ENCODE data around the gene HORMAD2. TPM values are rescaled to one million over a fixed set of nuclear protein-coding genes. Genes with fewer than 3 reads are reported as not detected.

The HORMAD2 gene
- total and polyA plus RNA-seq, 2 donors (not counting 3 experiments of a cell fraction or from before 2014, with no cell fraction given), result not detected

DNA sequence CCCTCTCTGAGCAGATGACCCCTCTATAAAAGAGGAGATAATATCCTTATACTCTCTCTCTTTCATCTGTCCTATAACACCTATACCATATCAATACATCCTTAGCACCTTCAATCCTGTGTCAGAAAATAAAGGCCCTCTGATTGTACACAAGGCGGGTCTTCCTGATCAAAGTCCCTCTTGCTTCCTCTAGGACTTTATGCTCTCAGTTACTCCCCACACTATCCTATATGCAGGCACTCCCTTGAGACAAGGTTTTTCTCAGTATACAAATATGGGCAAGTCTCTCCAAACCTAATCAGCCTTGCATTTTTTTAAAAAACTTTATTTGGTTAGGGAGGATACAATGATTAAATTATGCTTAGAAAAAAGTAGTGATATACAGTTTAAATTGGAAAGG lies 17.3 kb upstream of the HORMAD2 start:
- Histone ChIP-seq H3K27me3 (ENCODE audit: control insufficient read depth in 2 of 2, insufficient read depth in 2 of 2, low read length in 2 of 2) (peaks cover 0 to 11% of the 10 kb centered on the region in 2 experiments), H4K20me1 (replicated peaks; ENCODE audit: control insufficient read depth, extremely low read depth, insufficient read depth, low read length) (no peaks in the 10 kb centered on the region), H3K4me2 (ENCODE audit: insufficient read depth, low read length) (no peak overlapping the region), H3K4me3 (replicated peaks in 1 of 3; ENCODE audit: insufficient read depth in 1 of 3, low read depth in 1 of 3, low read length in 3 of 3) (no peak overlapping the region), H3K9ac (replicated peaks; ENCODE audit: extremely low read depth, insufficient read depth, low read length) (no peak overlapping the region), H3K36me3 (ENCODE audit: control insufficient read depth in 2 of 2, extremely low read depth in 1 of 2, insufficient read depth in 2 of 2, low read length in 2 of 2) (no peaks in the 10 kb centered on the region), H3K9me3 (replicated peaks; ENCODE audit: control insufficient read depth, insufficient read depth, low read length) (no peaks in the 10 kb centered on the region), H3K79me2 (ENCODE audit: control insufficient read depth, insufficient read depth, low read length) (no peaks in the 10 kb centered on the region), H3K9me1 (replicated peaks; ENCODE audit: control insufficient read depth, extremely low read depth, insufficient read depth, low read length) (no peaks in the 10 kb centered on the region), H3K27ac (ENCODE audit: insufficient read depth, low read depth, low read length) (no peak overlapping the region), H2AFZ (ENCODE audit: low read depth, low read length) (no peak overlapping the region), H3K4me1 (ENCODE audit: control insufficient read depth, extremely low read depth, insufficient read depth, low read length) (no peaks in the 10 kb centered on the region)
- POLR2A ChIA-PET, result no interaction called here
- no peak for DNase-seq (ENCODE audit: low read depth, low spot score)
- FAIRE-seq, result no peak
- dilution Hi-C loops (cut with MboI; ENCODE audit: extremely low pct_ligation_motif_present, low sequenced_read_pairs), result no loop called here
- TF ChIP-seq EZH2 (IDR thresholded peaks at IDR 0.05; ENCODE audit: borderline replicate concordance, low read depth, low read length, severe bottlenecking) (no peak), POLR2AphosphoS5 (IDR thresholded peaks at IDR 0.05; ENCODE audit: insufficient read depth, low read depth, low read length) (no peak)
- CTCF ChIA-PET, result no interaction called here
- BruUV-seq (replicated peaks), result no TSS peak
- intact Hi-C loops (cut with micrococcal nuclease), result no loop called here

DNA sequence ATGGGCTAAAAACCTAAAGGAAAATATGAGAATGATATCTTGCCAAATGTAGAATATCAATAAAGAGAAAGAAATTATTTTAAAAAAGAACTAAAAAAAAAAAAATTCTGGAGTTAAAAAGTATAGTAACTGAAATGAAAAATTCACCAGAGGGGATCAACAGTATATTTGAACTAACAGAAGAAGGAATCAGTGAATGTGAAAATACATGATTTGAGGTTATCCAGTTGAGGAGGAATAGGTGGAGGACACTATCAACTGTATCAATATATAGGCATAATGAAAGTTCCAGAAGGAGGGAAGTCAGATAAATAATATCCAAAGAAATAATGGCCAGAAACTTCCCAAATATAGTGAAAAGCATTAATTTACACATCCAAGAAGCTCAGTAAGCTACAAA lies 16.1 kb upstream of the HORMAD2 start:
- Histone ChIP-seq H3K9ac (replicated peaks; ENCODE audit: extremely low read depth, insufficient read depth, low read length) (no peak overlapping the region), H3K9me3 (replicated peaks; ENCODE audit: control insufficient read depth, insufficient read depth, low read length) (no peaks in the 10 kb centered on the region), H4K20me1 (replicated peaks; ENCODE audit: control insufficient read depth, extremely low read depth, insufficient read depth, low read length) (no peaks in the 10 kb centered on the region), H3K79me2 (ENCODE audit: control insufficient read depth, insufficient read depth, low read length) (no peaks in the 10 kb centered on the region), H3K36me3 (ENCODE audit: control insufficient read depth in 2 of 2, extremely low read depth in 1 of 2, insufficient read depth in 2 of 2, low read length in 2 of 2) (no peaks in the 10 kb centered on the region), H3K4me2 (ENCODE audit: insufficient read depth, low read length) (no peak overlapping the region), H3K27ac (ENCODE audit: insufficient read depth, low read depth, low read length) (no peak overlapping the region), H3K4me1 (ENCODE audit: control insufficient read depth, extremely low read depth, insufficient read depth, low read length) (no peaks in the 10 kb centered on the region), H3K9me1 (replicated peaks; ENCODE audit: control insufficient read depth, extremely low read depth, insufficient read depth, low read length) (no peaks in the 10 kb centered on the region), H2AFZ (ENCODE audit: low read depth, low read length) (no peak overlapping the region), H3K27me3 (ENCODE audit: control insufficient read depth in 2 of 2, insufficient read depth in 2 of 2, low read length in 2 of 2) (peaks cover 0 to 8% of the 10 kb centered on the region in 2 experiments), H3K4me3 (replicated peaks in 1 of 3; ENCODE audit: insufficient read depth in 1 of 3, low read depth in 1 of 3, low read length in 3 of 3) (no peak overlapping the region)
- no TSS peak for BruUV-seq (replicated peaks)
- intact Hi-C loops (cut with micrococcal nuclease) (no loop called here), dilution Hi-C loops (cut with MboI; ENCODE audit: extremely low pct_ligation_motif_present, low sequenced_read_pairs) (no loop called here)
- ChIA-PET POLR2A (no interaction called here), CTCF (no interaction called here)
- TF ChIP-seq, protein P1, sequence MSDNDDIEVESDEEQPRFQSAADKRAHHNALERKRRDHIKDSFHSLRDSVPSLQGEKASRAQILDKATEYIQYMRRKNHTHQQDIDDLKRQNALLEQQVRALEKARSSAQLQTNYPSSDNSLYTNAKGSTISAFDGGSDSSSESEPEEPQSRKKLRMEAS (IDR thresholded peaks at IDR 0.05; ENCODE audit: insufficient read depth, insufficient read length), result no peak
- TF ChIP-seq, protein P2, sequence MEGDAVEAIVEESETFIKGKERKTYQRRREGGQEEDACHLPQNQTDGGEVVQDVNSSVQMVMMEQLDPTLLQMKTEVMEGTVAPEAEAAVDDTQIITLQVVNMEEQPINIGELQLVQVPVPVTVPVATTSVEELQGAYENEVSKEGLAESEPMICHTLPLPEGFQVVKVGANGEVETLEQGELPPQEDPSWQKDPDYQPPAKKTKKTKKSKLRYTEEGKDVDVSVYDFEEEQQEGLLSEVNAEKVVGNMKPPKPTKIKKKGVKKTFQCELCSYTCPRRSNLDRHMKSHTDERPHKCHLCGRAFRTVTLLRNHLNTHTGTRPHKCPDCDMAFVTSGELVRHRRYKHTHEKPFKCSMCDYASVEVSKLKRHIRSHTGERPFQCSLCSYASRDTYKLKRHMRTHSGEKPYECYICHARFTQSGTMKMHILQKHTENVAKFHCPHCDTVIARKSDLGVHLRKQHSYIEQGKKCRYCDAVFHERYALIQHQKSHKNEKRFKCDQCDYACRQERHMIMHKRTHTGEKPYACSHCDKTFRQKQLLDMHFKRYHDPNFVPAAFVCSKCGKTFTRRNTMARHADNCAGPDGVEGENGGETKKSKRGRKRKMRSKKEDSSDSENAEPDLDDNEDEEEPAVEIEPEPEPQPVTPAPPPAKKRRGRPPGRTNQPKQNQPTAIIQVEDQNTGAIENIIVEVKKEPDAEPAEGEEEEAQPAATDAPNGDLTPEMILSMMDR (IDR thresholded peaks at IDR 0.05; ENCODE audit: extremely low read depth in 1 of 2, insufficient read depth in 1 of 2, low read depth in 1 of 2, low read length in 2 of 2), result no peak
- TF ChIP-seq MYC (IDR thresholded peaks at IDR 0.05; ENCODE audit: low read depth, low read length) (no peak), FOS (IDR thresholded peaks at IDR 0.05; ENCODE audit: borderline replicate concordance, insufficient read depth, low read length) (no peak), JUN (IDR thresholded peaks at IDR 0.05; ENCODE audit: borderline replicate concordance, insufficient read depth, insufficient read length, low read depth) (no peak)
- FAIRE-seq (no peak), DNase-seq (ENCODE audit: low read depth, low spot score) (no peak)

All from endothelial cell of umbilical vein (primary cell).